IPS-18c (cell line): ENCODE data around the gene INPP4B.

Source experiments
- H3K4me3 ChIP-seq: 2 replicates; pipeline ENCODE4 v1.7.0; 2013; ENCODE audit warnings: low read depth, mild to moderate bottlenecking, low read length, moderate library complexity; ENCODE audit not compliant: insufficient read depth
- H3K9me3 ChIP-seq: one replicate; pipeline ENCODE4 v1.6.1; 2013; ENCODE audit warnings: mild to moderate bottlenecking, low read length, moderate library complexity; ENCODE audit not compliant: control insufficient read depth, insufficient read depth

Gene INPP4B

GRCh38 chr4:142500966-142501365, 345.1 kb downstream of the INPP4B start:
- Histone ChIP-seq H3K4me3 (no peak overlapping the region), H3K9me3 (no peaks in the 10 kb centered on the region)

DNA sequence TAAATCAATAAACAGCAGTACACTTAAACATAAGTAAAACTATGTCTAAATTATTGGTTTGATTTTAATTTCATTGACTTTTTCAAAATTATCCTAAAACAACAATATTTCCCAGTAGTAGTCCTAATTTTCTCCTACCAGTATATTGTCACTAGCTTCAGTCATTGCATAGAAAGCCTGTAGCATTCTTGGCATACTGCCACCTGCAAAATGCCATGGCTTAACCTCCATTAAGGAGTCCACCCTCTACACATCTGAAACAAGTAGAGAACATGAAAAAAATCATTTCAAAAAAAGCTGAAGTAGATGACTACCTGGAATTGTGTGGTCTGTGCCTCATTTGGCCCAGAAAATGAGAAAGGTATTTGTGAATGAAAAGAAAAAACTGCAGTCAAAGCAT, 348.5 kb downstream of the INPP4B start:
- no peak overlapping the region for H3K4me3 ChIP-seq

DNA sequence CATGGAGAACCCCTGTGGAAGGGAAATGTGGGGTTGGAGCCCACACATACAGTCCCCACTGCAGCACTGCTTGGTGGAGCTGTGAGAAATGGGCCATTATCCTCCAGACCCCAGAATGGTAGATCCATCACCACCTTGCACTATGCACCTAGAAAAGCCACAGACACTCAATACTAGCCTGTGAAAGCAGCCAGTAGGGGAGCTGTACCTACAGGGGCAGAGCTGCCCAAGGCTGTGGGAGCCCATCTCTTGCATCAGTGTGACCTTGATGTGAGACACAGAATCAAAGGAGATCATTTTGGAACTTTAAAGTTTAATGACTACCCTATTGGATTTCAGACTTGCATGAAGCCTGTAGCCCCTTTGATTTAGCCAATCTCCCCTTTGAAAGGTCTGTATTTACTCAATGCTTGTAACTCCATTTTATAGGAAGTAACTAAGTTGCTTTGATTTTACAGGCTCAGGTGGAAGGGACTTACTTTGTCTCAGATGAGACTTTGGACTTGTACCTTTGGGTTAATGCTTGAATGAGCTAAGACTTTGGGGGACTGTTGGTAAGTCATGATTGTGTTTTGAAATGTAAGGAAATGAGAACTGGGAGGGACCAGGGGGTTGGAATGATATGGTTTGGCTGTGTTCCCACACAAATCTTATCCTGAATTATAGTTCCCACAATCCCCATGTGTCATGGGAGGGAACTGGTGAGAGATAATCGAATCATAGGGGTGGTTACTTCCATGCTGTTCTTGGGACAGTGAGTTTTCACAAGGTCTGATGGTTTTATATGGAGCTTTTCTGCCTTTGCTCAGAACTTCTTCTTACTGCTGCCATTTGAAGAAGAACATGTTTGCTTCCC, 352.6 kb downstream of the INPP4B start:
- Histone ChIP-seq H3K9me3 (no peaks in the 10 kb centered on the region), H3K4me3 (no peak overlapping the region)

More for the DNA sequence above, 348.5 kb downstream of the INPP4B start:
- H3K9me3 ChIP-seq: no peaks in the 10 kb centered on the region

GRCh38 chr4:142485452-142485851, 360.6 kb downstream of the INPP4B start:
- H3K4me3 ChIP-seq: no peak overlapping the region

DNA sequence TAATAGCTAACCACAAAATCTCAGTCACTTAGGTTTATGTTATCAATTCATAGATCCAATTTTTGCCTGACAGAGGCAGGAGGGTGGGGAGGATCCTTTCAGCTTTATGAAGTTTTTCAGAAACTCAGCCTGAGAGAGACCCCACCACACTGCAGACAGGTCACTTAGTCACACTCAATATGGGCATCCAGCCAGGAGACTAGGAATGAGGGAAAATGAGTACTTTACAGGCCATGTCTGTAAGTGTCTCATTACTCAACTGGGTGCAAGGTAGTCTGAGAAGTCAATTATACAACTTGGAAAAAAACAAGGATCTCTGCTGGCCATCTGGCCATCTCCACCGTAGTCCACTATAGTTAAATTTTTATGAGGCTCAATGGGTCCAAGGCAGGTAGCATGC, 365.9 kb downstream of the INPP4B start:
- no peak overlapping the region for H3K4me3 ChIP-seq
- H3K9me3 ChIP-seq: no peaks in the 10 kb centered on the region

More at GRCh38 chr4:142485452-142485851, 360.6 kb downstream of the INPP4B start:
- H3K9me3 ChIP-seq: no peaks in the 10 kb centered on the region

DNA sequence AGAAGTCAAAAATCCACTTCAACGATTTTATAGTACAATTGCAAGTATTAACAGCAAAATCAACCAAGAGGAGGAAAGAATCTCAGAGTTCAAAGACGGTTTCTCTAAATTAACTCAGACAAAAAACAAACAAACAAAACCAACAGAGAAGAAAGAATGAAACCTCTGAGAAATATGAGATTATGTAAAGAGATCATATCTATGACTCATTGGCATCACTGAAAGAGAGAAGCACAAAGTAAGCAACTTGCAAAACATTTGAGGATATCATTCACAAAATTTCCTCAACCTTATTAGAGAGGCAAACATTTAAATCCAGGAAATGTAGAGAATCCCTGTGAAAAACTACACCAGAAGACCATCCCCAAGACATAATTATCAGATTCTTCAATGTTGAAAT, 370.4 kb downstream of the INPP4B start:
- no peak overlapping the region for H3K4me3 ChIP-seq
- H3K9me3 ChIP-seq: no peaks in the 10 kb centered on the region

DNA sequence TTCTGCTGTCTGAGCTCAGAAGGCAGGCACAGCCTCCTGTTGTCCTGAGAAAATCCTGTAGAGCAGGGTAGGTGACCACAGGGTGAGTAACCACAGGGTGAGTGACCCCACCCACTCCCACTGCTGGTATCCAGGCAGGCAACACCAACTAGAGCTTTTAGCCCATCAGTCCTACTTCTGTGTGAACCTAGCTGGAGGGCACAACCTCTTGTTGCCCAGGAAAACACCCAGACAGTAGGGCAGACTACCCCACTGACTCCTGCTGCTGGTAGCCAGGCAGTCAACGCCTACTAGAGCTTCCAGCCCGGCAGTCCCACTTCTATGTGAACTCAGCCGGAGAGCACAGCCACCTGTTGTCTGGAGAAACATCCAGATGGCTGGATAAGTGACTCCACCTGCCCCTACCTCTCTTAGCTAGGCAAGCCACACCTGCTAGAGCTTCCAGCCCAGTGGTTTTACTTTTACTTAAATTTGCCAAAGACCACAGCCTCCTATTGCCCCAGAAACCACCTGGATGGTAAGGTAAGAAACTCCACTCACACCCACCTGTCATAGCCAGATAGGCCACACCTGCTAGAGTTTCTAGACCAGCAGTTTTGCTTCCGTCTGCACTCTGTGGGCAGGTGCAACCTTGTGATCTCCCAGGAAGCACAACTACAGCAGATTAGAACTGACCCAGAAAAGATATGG, 371.6 kb downstream of the INPP4B start:
- Histone ChIP-seq H3K9me3 (no peaks in the 10 kb centered on the region), H3K4me3 (no peak overlapping the region)

DNA sequence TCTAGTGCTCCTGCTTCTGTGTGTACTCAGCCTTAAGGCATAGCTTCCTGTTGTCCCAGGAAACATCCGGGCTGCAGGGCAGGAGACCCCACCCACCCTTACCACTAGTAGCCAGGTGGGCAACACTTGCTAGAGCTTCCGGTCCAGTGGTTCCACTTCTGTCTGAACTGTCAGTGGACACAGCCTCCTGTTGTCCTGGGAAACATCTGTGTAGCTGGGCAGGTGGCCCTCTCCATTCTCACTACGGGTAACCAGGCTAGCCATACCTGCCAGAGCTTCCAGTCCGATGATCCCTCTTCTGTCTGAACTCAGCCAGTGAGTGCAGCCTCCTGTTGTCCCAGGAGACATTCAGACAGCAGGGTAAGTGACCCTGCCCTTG, 372.2 kb downstream of the INPP4B start:
- Histone ChIP-seq H3K9me3 (no peaks in the 10 kb centered on the region), H3K4me3 (no peak overlapping the region)

DNA sequence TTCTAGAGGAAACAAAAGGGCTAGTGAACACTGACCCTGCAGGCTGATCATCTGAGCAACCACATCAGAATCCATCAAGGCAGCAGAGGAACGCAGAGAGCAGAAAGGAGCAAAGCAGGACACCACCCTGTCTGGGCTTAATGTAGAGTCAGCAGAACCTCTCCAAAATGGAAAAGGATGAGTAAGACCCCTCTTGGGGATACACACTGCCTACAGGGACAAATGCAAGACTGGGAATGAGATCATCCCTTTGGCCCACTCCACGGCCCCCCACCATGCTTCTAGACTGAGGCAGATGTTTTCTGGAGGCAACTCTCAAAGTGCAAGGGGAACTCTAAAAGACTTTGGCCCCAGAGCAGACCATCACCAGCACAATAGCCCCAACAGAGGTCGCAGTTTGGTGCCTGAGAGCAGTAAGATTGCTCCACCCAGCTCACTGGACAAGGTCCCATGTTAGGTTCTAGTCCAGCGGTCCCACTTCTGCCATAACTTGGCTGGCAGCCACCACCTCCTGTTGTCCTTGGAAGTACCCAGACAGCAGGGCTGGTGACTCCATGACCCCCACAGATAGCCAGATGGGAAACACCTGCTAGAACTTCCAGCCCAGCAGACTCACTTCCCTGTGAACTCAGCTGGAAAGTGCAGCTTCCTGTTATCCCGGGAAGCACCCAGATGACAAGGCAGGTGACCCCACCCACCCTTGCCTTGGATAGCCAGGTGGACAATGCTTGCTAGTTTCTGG, 372.7 kb downstream of the INPP4B start:
- Histone ChIP-seq H3K9me3 (no peaks in the 10 kb centered on the region), H3K4me3 (no peak overlapping the region)

DNA sequence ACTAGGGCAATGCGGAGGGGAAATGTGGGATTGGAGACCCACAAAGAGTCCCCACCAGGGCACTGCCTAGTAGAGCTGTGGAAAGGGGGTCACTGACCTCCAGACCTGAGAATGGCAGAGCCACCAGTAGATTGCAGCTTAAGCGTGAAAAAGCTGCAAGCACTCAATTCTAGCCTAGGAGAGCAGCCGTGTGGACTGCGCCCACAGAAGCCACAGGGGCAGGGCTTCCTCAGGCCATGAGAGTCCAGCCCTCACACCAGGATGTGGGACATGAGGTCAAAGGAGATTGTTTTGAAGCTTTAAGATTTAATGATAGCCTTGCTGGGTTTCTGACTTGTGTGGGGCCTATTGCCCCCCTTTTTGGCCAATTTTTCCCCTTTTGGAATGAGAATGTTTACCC, 379.0 kb downstream of the INPP4B start:
- Histone ChIP-seq H3K4me3 (no peak overlapping the region), H3K9me3 (no peaks in the 10 kb centered on the region)

- Histone ChIP-seq H3K9me3 (no peaks in the 10 kb centered on the region), H3K4me3 (no peak overlapping the region)
Measured at GRCh38 chr4:142465526-142465925, 380.6 kb downstream of the INPP4B start.

- Histone ChIP-seq H3K9me3 (no peaks in the 10 kb centered on the region), H3K4me3 (no peak overlapping the region)
Measured at GRCh38 chr4:142463206-142463605, 382.9 kb downstream of the INPP4B start.

DNA sequence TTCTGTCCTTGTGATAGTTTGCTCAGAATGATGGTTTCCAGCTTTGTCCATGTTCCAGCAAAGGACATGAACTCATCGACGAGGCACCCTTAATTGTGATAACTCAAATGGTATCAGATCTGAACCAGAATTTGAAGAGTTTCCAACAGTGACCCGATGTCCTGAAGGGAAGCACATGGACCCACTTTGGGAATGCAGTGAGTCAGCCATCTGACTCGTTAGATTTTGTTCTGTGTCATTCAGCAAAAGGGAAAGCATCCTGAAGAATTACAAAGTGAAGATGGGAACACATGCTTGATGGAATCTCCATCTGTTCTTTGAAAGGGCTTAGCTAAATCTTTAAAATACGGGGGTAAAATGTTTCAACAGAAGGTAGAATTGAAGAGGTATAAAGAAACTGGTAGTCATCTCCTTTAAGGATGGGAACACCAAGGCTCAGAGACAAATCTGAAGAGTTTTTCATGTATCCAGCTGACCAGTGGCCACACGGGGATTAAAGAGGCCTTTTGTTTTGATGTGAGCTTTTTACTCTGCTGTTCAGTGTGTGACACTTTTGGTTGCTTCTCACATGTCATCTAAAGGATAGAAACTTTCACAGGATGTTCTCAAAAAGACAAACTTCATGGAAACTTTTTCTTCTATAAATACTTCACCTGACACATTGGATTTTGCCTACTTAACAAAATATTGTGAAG, 393.8 kb downstream of the INPP4B start:
- H3K4me3 ChIP-seq: no peak overlapping the region
- H3K9me3 ChIP-seq: no peaks in the 10 kb centered on the region

GRCh38 chr4:142449771-142450373, 396.2 kb downstream of the INPP4B start:
- H3K4me3 ChIP-seq: no peak overlapping the region
- no peaks in the 10 kb centered on the region for H3K9me3 ChIP-seq

DNA sequence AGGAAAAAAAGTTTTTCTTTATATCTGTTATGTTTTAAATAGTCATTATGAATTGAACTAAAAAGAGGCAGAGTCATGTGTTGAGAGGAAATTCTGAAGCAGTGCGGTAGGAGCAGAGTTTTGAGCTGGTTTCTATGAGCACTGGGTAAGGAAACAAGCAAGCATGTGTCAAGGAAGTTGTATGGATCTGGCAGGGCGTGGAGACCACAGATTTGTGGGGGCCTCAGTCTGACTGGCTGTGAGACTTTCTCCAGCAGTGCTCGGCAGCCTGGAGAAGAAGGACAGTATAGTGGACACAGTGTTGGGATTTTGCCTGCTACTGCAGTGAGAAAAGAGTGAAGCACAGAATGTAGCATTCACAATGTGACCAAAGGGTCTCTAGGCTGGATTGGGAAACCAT, 399.1 kb downstream of the INPP4B start:
- no peaks in the 10 kb centered on the region for H3K9me3 ChIP-seq
- H3K4me3 ChIP-seq: no peak overlapping the region

DNA sequence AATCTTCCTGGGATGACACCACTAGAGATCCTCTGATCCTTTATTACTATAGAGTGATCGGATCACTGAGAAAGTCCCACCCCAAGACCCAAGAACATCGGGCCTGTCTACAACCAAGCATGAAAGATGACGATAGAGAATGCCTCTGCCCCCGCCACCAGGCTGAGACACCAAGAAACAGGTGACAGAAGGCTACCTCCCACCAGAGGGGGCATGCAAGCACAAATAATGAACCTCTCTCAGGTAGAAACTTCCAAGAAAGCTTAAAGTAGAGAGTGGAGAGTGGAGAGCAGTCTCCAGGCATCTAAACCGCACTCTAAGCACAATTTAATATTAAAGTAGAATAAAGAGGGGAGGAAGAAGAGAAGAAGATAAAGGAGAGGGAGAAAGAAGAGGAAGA, 402.6 kb downstream of the INPP4B start:
- H3K9me3 ChIP-seq: no peaks in the 10 kb centered on the region
- H3K4me3 ChIP-seq: no peak overlapping the region

- H3K4me3 ChIP-seq: no peak overlapping the region
- no peaks in the 10 kb centered on the region for H3K9me3 ChIP-seq
Measured at GRCh38 chr4:142440093-142440492, 406.0 kb downstream of the INPP4B start.
